ENCODE measurements around the gene SUFU.
"Not testable (repeated sequence)": the region's sequence is repeated elsewhere in the genome, so short reads cannot be mapped to it uniquely, and the experiment has no call there.

The SUFU gene

GRCh38 chr10:102514487-102515311 lies 10.9 kb downstream of the SUFU start:
- DNase-seq (ENCODE audit: low spot score), result peak; percentile 91

DNA sequence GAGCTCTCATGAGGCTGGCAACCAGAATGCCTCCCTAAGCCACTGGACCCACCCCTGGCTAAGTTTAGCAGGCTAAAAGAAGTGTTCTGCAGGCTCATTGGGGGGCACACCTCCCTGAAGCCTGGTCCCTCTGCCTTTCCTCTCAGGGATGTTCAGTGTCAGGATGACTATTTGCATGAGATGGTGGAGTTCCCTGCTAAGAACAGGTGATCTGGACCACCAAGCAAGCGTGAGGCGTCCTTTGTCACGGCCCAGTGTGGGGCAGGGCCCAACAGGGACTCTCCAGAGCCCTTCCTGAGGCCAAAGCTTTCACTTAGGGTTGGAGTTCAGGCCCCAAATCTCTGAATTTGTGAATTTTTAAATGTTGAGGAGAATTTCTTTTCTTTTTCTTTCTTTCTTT lies 12.0 kb downstream of the SUFU start:
- no peak for DNase-seq (ENCODE audit: low spot score)

GRCh38 chr10:102517553-102517952 lies 13.8 kb downstream of the SUFU start:
- DNase-seq (ENCODE audit: low spot score), result peak; percentile 69

DNA sequence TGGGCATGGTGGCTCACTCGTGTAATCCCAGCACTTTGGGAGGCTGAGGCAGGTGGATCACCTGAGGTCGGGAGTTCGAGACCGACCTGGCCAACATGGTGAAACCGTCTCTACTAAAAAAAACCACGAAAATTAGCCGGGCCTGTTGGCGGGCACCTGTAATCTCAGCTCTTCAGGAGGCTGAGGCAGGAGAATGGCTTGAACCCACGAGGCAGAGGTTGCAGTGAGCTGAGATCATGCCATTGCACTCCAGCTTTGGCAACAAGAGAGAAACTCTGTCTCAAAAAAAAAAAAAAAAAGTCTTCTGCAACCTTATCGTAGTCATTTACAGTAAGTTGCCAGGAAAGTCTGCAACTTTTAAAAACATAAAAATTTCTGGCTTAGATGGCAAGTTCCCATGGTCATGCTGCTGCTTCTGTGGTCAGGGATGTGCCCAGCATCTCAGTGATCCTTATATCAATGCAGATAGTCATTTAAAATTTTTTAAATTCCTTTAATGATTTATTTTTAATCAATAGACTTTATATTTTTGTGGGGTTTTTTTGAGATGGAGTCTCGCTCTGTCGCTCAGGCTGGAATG lies 15.6 kb downstream of the SUFU start:
- DNase-seq (ENCODE audit: low spot score), result peak; percentile 44

GRCh38 chr10:102522874-102523249 lies 19.1 kb downstream of the SUFU start:
- no peak for DNase-seq (ENCODE audit: low spot score)

GRCh38 chr10:102523250-102524029 lies 19.7 kb downstream of the SUFU start:
- peak; percentile 58 for DNase-seq (ENCODE audit: low spot score)

DNA sequence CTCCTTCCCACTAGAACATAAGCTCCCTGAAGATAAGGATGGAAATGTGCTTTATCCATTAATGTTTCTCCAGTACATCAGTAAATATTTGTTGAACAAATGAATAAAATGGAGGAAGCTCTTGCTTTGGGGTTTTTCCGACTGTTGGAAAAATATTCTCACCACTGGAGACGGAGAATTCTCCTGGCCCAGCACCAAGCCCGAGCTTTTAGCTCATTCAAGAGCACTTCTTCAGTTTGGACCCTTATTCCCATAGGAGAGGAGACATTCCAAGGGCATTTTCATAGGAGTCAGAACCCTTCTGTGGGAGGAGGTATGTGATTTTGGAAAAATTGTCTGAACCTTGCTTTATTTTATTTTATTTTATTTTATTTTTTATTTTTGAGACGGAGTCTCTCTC lies 21.0 kb downstream of the SUFU start:
- no peak for DNase-seq (ENCODE audit: low spot score)

DNA sequence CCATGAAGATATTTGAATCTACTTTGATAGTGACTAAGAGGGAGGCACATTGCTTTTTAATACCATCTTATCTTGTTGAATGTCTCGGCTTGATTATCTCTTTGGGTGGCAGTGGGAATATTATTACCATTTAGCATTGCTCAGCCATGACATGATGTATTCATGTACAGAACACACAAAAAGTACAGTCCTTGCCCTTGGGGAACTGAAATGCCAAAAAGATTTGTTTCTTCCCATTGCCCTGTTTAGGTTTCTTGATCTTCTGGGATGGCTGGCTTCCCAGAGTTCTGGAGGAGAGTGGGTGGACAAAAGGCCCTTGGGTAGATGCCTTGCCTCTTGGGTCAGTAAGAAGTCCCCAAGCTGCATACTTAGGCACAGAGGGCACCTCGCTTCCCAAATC lies 23.8 kb downstream of the SUFU start:
- no peak for DNase-seq (ENCODE audit: low spot score)

DNA sequence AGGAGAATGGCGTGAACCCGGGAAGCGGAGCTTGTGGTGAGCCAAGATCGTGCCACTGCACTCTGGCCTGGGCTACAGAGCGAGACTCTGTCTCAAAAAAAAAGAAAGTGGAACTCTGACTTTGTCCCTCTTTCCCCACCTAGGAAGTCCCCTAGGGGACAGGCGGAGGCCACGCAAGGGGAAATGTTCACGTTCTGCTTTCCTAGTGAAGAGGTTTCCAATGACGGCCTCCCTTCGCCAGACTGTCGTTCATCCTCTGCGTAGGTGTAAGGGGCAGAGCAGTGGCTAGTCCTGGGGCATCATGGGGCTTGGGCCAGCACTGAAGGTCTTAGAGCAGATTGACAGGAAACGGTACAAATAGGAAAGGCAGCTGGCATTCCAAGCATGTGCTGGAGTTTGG lies 30.6 kb downstream of the SUFU start:
- no peak for DNase-seq (ENCODE audit: low spot score)

- DNase-seq (ENCODE audit: low spot score), result not testable (repeated sequence)
Observed at GRCh38 chr10:102534966-102535365, 31.2 kb downstream of the SUFU start.

DNA sequence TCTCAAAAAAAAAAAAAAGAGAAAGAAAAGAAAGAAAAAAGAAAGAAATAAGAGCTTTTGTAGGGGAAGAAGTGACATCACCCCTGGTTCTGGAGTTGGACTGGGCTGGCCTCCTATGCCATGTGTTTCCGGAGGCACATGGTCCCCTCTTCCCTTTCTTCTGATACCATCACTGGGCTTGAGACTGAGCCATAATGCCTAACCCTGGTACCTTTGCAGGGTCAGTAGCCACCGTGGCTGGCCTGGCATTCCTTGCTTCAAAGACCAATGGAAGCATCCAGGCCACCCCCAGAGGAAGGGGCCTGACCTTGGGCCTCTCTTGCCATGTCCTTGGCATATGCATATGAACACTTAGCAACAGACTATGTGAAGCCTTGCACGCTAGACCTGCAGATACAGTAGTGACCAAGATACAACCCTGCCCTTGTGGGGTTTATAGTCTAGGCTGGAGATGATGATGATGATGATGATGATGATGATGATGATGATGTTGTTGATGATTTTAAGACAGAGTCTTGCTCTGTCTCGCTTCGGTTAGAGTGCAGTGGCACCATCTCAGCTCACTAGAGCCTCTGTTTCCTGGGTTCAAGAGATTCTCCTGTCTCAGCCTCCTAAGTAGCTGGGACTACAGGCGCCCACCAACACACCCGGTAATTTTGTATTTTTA lies 31.8 kb downstream of the SUFU start:
- no peak for DNase-seq (ENCODE audit: low spot score)

DNA sequence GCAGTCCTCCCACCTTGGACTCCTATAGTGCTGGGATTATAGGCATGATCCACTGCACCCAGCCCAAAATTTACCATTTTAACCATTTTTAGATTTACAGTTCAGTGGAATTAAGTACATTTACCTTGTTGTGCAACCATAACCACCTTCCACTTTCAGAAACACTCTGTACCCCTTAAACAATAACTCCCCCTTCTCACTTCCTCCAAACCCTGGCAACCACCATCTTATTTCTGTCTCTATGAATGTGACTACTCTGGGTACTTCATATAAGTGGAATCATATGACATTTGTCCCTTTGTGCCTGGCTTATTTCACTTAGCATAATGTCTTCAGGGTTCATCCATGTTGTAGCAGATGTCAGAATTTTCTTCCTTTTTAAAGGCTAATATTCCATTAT lies 33.6 kb downstream of the SUFU start:
- no peak for DNase-seq (ENCODE audit: low spot score)

DNA sequence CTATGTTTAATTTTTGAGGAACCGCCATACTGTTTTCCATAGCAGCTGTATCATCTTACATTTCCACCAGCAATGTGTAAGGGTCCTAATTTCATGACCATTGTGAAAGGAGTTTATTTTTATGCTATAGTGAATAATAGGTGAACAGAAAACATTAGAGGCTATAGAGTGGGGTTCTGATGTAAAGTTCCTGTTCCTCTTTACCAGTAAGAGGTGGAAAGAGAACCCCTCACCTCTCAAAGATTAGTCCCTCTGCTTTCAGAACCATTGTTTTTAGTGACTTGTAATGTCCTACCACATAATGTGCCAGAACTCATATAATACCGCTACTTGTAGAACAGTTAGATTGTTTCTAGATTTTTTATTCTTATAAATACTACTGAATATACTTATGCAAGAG lies 34.2 kb downstream of the SUFU start:
- no peak for DNase-seq (ENCODE audit: low spot score)

- no peak for DNase-seq (ENCODE audit: low spot score)
Observed at GRCh38 chr10:102538811-102539210, 35.0 kb downstream of the SUFU start.

DNA sequence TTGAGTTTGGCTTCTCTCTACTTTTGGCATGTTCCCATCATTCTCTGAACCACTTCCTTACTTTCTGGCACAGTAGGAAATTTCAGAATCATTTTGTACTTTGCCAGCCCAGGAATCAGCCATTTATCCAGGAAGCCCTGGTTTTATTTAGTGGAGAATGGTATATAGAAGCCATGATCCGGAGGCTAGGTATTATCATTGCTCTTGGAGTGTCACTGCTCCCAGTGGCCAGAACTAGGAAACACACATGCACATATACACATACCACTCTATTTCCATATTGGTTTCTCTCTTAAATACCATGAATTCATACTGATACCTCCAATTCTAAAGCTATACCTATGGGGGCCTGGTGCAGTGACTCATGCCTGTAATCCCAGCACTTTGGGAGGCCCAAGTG lies 36.3 kb downstream of the SUFU start:
- peak; percentile 33 for DNase-seq (ENCODE audit: low spot score)

GRCh38 chr10:102542800-102543418 lies 39.1 kb downstream of the SUFU start:
- peak; percentile 17 for DNase-seq (ENCODE audit: low spot score)

GRCh38 chr10:102545265-102545871 lies 41.6 kb downstream of the SUFU start:
- no peak for DNase-seq (ENCODE audit: low spot score)

DNA sequence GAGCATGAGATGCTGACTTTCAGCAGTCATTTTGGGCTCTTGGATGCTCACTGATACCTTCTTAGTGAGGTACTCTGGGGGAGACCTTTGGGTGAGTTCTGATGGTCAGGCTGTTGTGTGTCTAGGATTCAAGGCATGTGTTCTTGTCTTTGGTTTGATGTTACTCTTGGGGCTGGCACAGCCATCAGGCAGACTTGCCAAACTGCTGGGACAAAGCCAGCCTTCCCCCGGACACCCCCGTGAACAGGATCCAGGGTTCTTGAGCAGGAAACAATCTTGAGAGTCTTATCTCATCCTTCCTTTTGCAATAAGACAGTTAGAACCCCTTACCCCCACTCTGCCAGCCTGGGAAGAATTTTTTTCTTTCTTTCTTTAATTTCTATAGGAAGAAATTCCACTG lies 42.2 kb downstream of the SUFU start:
- no peak for DNase-seq (ENCODE audit: low spot score)

GRCh38 chr10:102546606-102547320 lies 43.0 kb downstream of the SUFU start:
- no peak for DNase-seq (ENCODE audit: low spot score)

GRCh38 chr10:102549549-102549948 lies 45.8 kb downstream of the SUFU start:
- DNase-seq (ENCODE audit: low spot score), result no peak

GRCh38 chr10:102550636-102551210 lies 47.0 kb downstream of the SUFU start:
- no peak for DNase-seq (ENCODE audit: low spot score)

All from kidney tubule cell (primary cell).